Glutamatergic neuron (in vitro differentiated cells): ENCODE data around the gene RHBDF2. TPM values are rescaled to one million over a fixed set of nuclear protein-coding genes. Genes with fewer than 3 reads are reported as not detected.

ENCODE experiments used
- DNase-seq: peaks from one replicate; pipeline ENCODE4 v3.0.0; 2022
- H3K27ac Mint-ChIP-seq: one replicate; pipeline ENCODE4 v1.8.0; 2020; ENCODE audit warnings: mild to moderate bottlenecking, mixed read lengths, inconsistent platforms; ENCODE audit not compliant: unreplicated experiment
- H3K27me3 Mint-ChIP-seq: one replicate; pipeline ENCODE4 v1.8.0; 2020; ENCODE audit warnings: mild to moderate bottlenecking, moderate library complexity, mixed read lengths, inconsistent platforms; ENCODE audit not compliant: unreplicated experiment
- H3K36me3 Mint-ChIP-seq: one replicate; pipeline ENCODE4 v1.8.0; 2020; ENCODE audit warnings: mild to moderate bottlenecking, mixed read lengths, inconsistent platforms; ENCODE audit not compliant: unreplicated experiment
- H3K4me1 Mint-ChIP-seq: one replicate; pipeline ENCODE4 v1.8.0; 2020; ENCODE audit warnings: mild to moderate bottlenecking, low read depth, mixed read lengths, inconsistent platforms; ENCODE audit not compliant: unreplicated experiment
- H3K4me3 Mint-ChIP-seq: one replicate; pipeline ENCODE4 v1.8.0; 2020; ENCODE audit warnings: mild to moderate bottlenecking, mixed read lengths, inconsistent platforms; ENCODE audit not compliant: unreplicated experiment
- H3K9me3 Mint-ChIP-seq: one replicate; pipeline ENCODE4 v1.8.0; 2020; ENCODE audit warnings: mild to moderate bottlenecking, moderate library complexity, mixed read lengths, inconsistent platforms; ENCODE audit not compliant: unreplicated experiment
- total RNA-seq: library from RNA; stranded (reverse); fragmentation: NEBNext Ultra II Directional; extraction: Animal tissue kit (Norgen Biotek cat#: 25700); gene quantifications from one replicate; pipeline ENCODE4 v1.2.1, GENCODE V29; 2021; ENCODE audit not compliant: unreplicated experiment
- TF ChIP-seq, protein P1 (sequence below): fragments of 200-600 bp; sonication (generic); IDR thresholded peaks from one replicate; pipeline ENCODE4 v1.5.0; 2021; ENCODE audit not compliant: partially characterized antibody, unreplicated experiment

RHBDF2 gene
- total RNA-seq, 1 donor from 2014 or later, result 1.9 TPM

- peaks cover 5% of the 10 kb centered on the region for H3K36me3 Mint-ChIP-seq
- H3K4me3 Mint-ChIP-seq, result peak overlapping the region; percentile 84
- no peak for DNase-seq
- no peak overlapping the region for H3K27ac Mint-ChIP-seq
- peaks cover 42% of the 10 kb centered on the region for H3K4me1 Mint-ChIP-seq
- H3K27me3 Mint-ChIP-seq, result peaks cover 16% of the 10 kb centered on the region
- peaks cover 9% of the 10 kb centered on the region for H3K9me3 Mint-ChIP-seq
- TF ChIP-seq, protein P1, sequence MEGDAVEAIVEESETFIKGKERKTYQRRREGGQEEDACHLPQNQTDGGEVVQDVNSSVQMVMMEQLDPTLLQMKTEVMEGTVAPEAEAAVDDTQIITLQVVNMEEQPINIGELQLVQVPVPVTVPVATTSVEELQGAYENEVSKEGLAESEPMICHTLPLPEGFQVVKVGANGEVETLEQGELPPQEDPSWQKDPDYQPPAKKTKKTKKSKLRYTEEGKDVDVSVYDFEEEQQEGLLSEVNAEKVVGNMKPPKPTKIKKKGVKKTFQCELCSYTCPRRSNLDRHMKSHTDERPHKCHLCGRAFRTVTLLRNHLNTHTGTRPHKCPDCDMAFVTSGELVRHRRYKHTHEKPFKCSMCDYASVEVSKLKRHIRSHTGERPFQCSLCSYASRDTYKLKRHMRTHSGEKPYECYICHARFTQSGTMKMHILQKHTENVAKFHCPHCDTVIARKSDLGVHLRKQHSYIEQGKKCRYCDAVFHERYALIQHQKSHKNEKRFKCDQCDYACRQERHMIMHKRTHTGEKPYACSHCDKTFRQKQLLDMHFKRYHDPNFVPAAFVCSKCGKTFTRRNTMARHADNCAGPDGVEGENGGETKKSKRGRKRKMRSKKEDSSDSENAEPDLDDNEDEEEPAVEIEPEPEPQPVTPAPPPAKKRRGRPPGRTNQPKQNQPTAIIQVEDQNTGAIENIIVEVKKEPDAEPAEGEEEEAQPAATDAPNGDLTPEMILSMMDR, result no peak
Observed at GRCh38 chr17:76538281-76538931, 37.2 kb upstream of the RHBDF2 start.

DNA sequence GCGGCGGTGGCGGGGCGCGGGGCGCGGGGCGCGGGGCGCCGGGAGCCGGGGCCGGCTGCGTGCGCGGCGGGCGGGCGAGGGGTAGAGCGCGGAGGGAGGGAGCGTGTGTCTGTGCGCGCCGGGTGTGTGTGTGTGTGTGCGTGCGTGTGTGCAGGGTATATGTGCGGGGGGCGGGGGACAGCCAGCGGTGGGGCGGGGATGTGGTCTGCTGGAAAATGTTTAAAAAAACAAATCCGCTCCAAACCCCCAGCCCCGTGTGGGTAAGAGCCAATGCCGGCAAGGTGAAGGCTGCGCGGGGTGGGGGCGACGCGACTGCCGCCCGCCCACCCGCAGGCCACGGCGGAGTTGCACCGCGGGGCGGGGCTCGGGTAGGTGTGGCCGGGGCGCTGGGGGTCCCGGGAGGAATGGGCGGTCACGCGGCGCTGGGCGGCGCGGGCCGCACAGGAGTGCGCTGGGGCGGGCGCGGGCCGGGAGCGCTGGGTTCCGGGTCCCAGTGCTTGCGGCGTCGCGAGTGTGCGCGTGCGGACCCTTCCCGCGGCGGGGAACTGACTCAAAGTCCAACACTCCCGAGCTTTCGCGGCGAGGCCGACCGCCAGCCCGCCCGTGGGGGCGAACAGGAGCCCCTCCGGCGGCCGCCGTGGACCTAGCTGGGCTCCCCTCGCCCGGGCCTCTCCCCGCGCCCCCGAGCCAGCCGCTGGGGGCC is 36.5 kb upstream of the RHBDF2 start, which contains the start of gene CYGB:
Gene CYGB, minus strand, starts transcription at position 132 of the 703 bp plus-strand sequence. CDS start 167 bp downstream, outside the sequence.
- TF ChIP-seq, protein P1, result no peak
- peaks cover 9% of the 10 kb centered on the region for H3K9me3 Mint-ChIP-seq
- H3K27ac Mint-ChIP-seq, result no peak within 1 kb of the TSS
- H3K4me1 Mint-ChIP-seq, result peaks cover 40% of the 10 kb centered on the region
- peaks cover 14% of the 10 kb centered on the region for H3K27me3 Mint-ChIP-seq
- peak within 1 kb of the TSS; percentile 84 for H3K4me3 Mint-ChIP-seq
- no peak for DNase-seq
- peaks cover 5% of the 10 kb centered on the region for H3K36me3 Mint-ChIP-seq

DNA sequence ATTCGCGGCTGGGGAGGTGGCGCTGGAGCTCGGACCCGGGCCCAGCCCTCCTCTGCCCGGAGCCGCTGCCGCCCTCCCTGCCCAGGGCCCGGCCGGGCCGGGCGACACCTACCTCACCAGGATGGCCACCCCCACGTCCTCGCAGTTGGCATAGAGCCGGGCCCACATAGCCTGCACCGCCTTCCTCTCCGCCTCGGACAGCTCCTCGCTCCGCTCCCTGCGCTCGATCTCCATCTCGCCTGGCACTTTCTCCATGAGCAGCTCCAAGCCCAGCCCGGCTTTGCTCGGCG is 36.0 kb upstream of the RHBDF2 start:
- Mint-ChIP-seq H3K4me1 (peaks cover 36% of the 10 kb centered on the region), H3K9me3 (peaks cover 8% of the 10 kb centered on the region), H3K27ac (no peak overlapping the region), H3K4me3 (no peak overlapping the region), H3K36me3 (peaks cover 5% of the 10 kb centered on the region), H3K27me3 (peaks cover 12% of the 10 kb centered on the region)
- TF ChIP-seq, protein P1, result no peak
- DNase-seq, result no peak

DNA sequence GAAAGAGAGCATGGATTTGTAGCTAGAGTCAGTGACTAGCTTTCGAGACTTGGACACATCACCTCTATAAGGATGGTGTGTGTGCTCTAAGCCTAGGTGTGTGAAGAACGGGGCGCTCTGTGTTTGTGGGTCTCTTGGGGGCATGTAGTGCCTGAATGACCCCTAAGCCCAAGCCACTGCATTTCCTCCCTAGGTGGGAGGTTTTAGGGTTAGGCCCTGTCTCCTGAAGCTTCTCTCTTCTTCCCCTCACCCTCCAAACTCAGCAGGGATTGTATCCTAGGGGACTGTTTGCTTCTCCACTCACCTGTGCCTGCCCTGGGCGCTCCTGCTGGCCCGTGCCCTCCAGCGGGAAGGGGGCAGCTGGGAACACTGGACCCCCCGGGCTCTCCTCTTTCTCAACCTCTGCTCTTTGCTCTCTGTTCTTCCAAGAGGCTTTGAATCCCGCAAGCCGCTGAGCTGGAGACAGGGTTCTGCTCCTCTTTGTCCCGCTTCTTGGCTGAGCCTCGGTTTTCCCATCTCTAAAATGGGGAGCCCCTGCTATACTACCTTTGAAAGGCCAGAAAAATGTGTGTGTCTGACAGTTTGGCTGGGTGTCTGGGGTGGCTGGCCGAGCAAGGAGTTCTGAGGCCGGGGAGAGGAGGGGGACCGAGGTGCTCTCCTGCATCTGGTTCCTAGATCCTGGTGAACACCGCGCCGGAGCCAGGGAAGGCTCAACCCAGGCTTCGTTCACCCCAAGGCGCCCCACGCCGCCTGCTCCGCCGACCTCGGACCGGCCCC is 35.5 kb upstream of the RHBDF2 start:
- Mint-ChIP-seq H3K9me3 (peaks cover 6% of the 10 kb centered on the region), H3K36me3 (peaks cover 5% of the 10 kb centered on the region), H3K27me3 (peaks cover 10% of the 10 kb centered on the region), H3K27ac (no peak overlapping the region), H3K4me3 (peak overlapping the region; percentile 74), H3K4me1 (peaks cover 36% of the 10 kb centered on the region)
- TF ChIP-seq, protein P1, result no peak
- no peak for DNase-seq
